ENCODE data around the gene ARHGAP31. TPM values are rescaled to one million over a fixed set of nuclear protein-coding genes. Genes with fewer than 3 reads are reported as not detected.
A peak's percentile ranks its signal among the peaks of the same experiment; 100 is the strongest.
"Not testable (repeated sequence)": the region's sequence is repeated elsewhere in the genome, so short reads cannot be mapped to it uniquely, and the experiment has no call there.

ARHGAP31 gene
- total RNA-seq, 2 experiments from 2014 or later: 1.4 to 8.3 TPM

GRCh38 chr3:119298565-119298941, 4.4 kb downstream of the ARHGAP31 start:
- Mint-ChIP-seq H3K27me3 (peaks cover 5% of the 10 kb centered on the region), H3K9me3 (ENCODE audit: low read depth) (no peaks in the 10 kb centered on the region), H3K27ac (no peak overlapping the region), H3K4me1 (peaks cover 51% of the 10 kb centered on the region), H3K4me3 (no peak overlapping the region), H3K36me3 (no peaks in the 10 kb centered on the region)
- CTCF ChIA-PET: interaction anchor here (1.4 kb wide), 1 partner anchor 57 kb away, joined by 4 read pairs; the partner anchor contains the start of gene B4GALT4
- no peak for ATAC-seq
- DNase-seq: no peak

- Mint-ChIP-seq H3K36me3 (no peaks in the 10 kb centered on the region), H3K4me3 (no peak overlapping the region), H3K9me3 (ENCODE audit: low read depth) (no peaks in the 10 kb centered on the region), H3K27me3 (peaks cover 1% of the 10 kb centered on the region), H3K4me1 (peaks cover 39% of the 10 kb centered on the region), H3K27ac (no peak overlapping the region)
- CTCF ChIA-PET: interaction anchor here (0.9 to 1.7 kb wide), 4 partner anchors 21 to 417 kb away, joined by 3 to 6 read pairs (median 3); partner anchors contain the start of gene B4GALT4
- DNase-seq (no peak), ATAC-seq (no peak)
Observed at GRCh38 chr3:119300991-119301391, 6.8 kb downstream of the ARHGAP31 start.

GRCh38 chr3:119301662-119302061, 7.5 kb downstream of the ARHGAP31 start:
- no peak overlapping the region for H3K4me3 Mint-ChIP-seq
- H3K27ac Mint-ChIP-seq: no peak overlapping the region
- peaks cover 36% of the 10 kb centered on the region for H3K4me1 Mint-ChIP-seq
- ATAC-seq: peak; percentile 57
- H3K36me3 Mint-ChIP-seq: no peaks in the 10 kb centered on the region
- CTCF ChIA-PET: interaction anchor here (0.9 to 1.0 kb wide), 3 partner anchors 61 to 418 kb away, joined by 3 read pairs; partner anchors contain the start of gene B4GALT4
- H3K27me3 Mint-ChIP-seq: no peaks in the 10 kb centered on the region
- H3K9me3 Mint-ChIP-seq (ENCODE audit: low read depth): no peaks in the 10 kb centered on the region
- no peak for DNase-seq

- CTCF ChIA-PET: no interaction called here
- H3K36me3 Mint-ChIP-seq: no peaks in the 10 kb centered on the region
- H3K9me3 Mint-ChIP-seq (ENCODE audit: low read depth): no peaks in the 10 kb centered on the region
- no peak overlapping the region for H3K27ac Mint-ChIP-seq
- no peak overlapping the region for H3K4me3 Mint-ChIP-seq
- H3K27me3 Mint-ChIP-seq: no peaks in the 10 kb centered on the region
- H3K4me1 Mint-ChIP-seq: peaks cover 28% of the 10 kb centered on the region
- DNase-seq: peak; percentile 7
- no peak for ATAC-seq
Observed at GRCh38 chr3:119302697-119303551, 8.7 kb downstream of the ARHGAP31 start.

- no peaks in the 10 kb centered on the region for H3K27me3 Mint-ChIP-seq
- H3K9me3 Mint-ChIP-seq (ENCODE audit: low read depth): no peaks in the 10 kb centered on the region
- H3K4me1 Mint-ChIP-seq: peaks cover 19% of the 10 kb centered on the region
- DNase-seq (no peak), ATAC-seq (no peak)
- H3K36me3 Mint-ChIP-seq: no peaks in the 10 kb centered on the region
- no peak overlapping the region for H3K4me3 Mint-ChIP-seq
- CTCF ChIA-PET: interaction anchor here (1.1 to 1.8 kb wide), 2 partner anchors 9 to 12 kb away, joined by 4 to 6 read pairs; no protein-coding TSS in a partner anchor
- H3K27ac Mint-ChIP-seq: no peak overlapping the region
Observed at GRCh38 chr3:119304201-119304713, 10.1 kb downstream of the ARHGAP31 start.

GRCh38 chr3:119305286-119305685, 11.1 kb downstream of the ARHGAP31 start:
- Mint-ChIP-seq H3K4me1 (peaks cover 19% of the 10 kb centered on the region), H3K36me3 (no peaks in the 10 kb centered on the region), H3K4me3 (no peak overlapping the region), H3K9me3 (ENCODE audit: low read depth) (no peaks in the 10 kb centered on the region), H3K27me3 (no peaks in the 10 kb centered on the region), H3K27ac (no peak overlapping the region)
- CTCF ChIA-PET: interaction anchor here (1.1 to 1.8 kb wide), 3 partner anchors 10 to 64 kb away, joined by 4 to 6 read pairs (median 4); partner anchors contain the start of gene B4GALT4
- no peak for DNase-seq
- no peak for ATAC-seq

GRCh38 chr3:119306378-119306777, 12.2 kb downstream of the ARHGAP31 start:
- CTCF ChIA-PET; H3K4me3 Mint-ChIP-seq; DNase-seq; H3K27me3 Mint-ChIP-seq; H3K36me3 Mint-ChIP-seq; ATAC-seq; H3K9me3 Mint-ChIP-seq (ENCODE audit: low read depth); H3K27ac Mint-ChIP-seq: not testable (repeated sequence)
- peaks cover 16% of the 10 kb centered on the region for H3K4me1 Mint-ChIP-seq

- no peak for DNase-seq
- H3K36me3 Mint-ChIP-seq: no peaks in the 10 kb centered on the region
- no peaks in the 10 kb centered on the region for H3K9me3 Mint-ChIP-seq (ENCODE audit: low read depth)
- no peak for ATAC-seq
- H3K27me3 Mint-ChIP-seq: no peaks in the 10 kb centered on the region
- peaks cover 9% of the 10 kb centered on the region for H3K4me1 Mint-ChIP-seq
- H3K27ac Mint-ChIP-seq: no peak overlapping the region
- H3K4me3 Mint-ChIP-seq: no peak overlapping the region
- CTCF ChIA-PET: no interaction called here
Observed at GRCh38 chr3:119308355-119308754, 14.2 kb downstream of the ARHGAP31 start.

GRCh38 chr3:119309591-119309990, 15.4 kb downstream of the ARHGAP31 start:
- Mint-ChIP-seq H3K9me3 (ENCODE audit: low read depth) (no peaks in the 10 kb centered on the region), H3K27me3 (no peaks in the 10 kb centered on the region), H3K4me1 (peaks cover 9% of the 10 kb centered on the region), H3K36me3 (no peaks in the 10 kb centered on the region), H3K27ac (no peak overlapping the region), H3K4me3 (no peak overlapping the region)
- CTCF ChIA-PET: no interaction called here
- ATAC-seq: no peak
- DNase-seq: no peak

- CTCF ChIA-PET: no interaction called here
- no peaks in the 10 kb centered on the region for H3K27me3 Mint-ChIP-seq
Observed at GRCh38 chr3:119310071-119310470, 15.9 kb downstream of the ARHGAP31 start.

GRCh38 chr3:119311081-119311925, 17.1 kb downstream of the ARHGAP31 start:
- Mint-ChIP-seq H3K4me3 (no peak overlapping the region), H3K36me3 (no peaks in the 10 kb centered on the region), H3K4me1 (peaks cover 9% of the 10 kb centered on the region), H3K9me3 (ENCODE audit: low read depth) (no peaks in the 10 kb centered on the region), H3K27ac (no peak overlapping the region), H3K27me3 (no peaks in the 10 kb centered on the region)
- DNase-seq (no peak), ATAC-seq (no peak)
- CTCF ChIA-PET: interaction anchor here (0.7 kb wide), 1 partner anchor 16 kb away, joined by 3 read pairs; no protein-coding TSS in a partner anchor

More at GRCh38 chr3:119310071-119310470, 15.9 kb downstream of the ARHGAP31 start:
- Mint-ChIP-seq H3K36me3 (no peaks in the 10 kb centered on the region), H3K4me1 (peaks cover 9% of the 10 kb centered on the region), H3K27ac (no peak overlapping the region), H3K9me3 (ENCODE audit: low read depth) (no peaks in the 10 kb centered on the region), H3K4me3 (no peak overlapping the region)
- no peak for ATAC-seq
- DNase-seq: no peak

GRCh38 chr3:119313461-119313860, 19.3 kb downstream of the ARHGAP31 start:
- no peak overlapping the region for H3K27ac Mint-ChIP-seq
- H3K4me1 Mint-ChIP-seq: peaks cover 9% of the 10 kb centered on the region
- H3K36me3 Mint-ChIP-seq: peaks cover 1% of the 10 kb centered on the region
- CTCF ChIA-PET: interaction anchor here (1.2 kb wide), 1 partner anchor 9 kb away, joined by 3 read pairs; no protein-coding TSS in a partner anchor
- no peaks in the 10 kb centered on the region for H3K27me3 Mint-ChIP-seq
- no peak overlapping the region for H3K4me3 Mint-ChIP-seq
- ATAC-seq: no peak
- DNase-seq: no peak
- no peaks in the 10 kb centered on the region for H3K9me3 Mint-ChIP-seq (ENCODE audit: low read depth)

GRCh38 chr3:119314821-119315220, 20.6 kb downstream of the ARHGAP31 start:
- ATAC-seq: no peak
- DNase-seq: no peak
- H3K9me3 Mint-ChIP-seq (ENCODE audit: low read depth): no peaks in the 10 kb centered on the region
- H3K27me3 Mint-ChIP-seq: peaks cover 5% of the 10 kb centered on the region
- H3K36me3 Mint-ChIP-seq: peaks cover 1% of the 10 kb centered on the region
- peaks cover 9% of the 10 kb centered on the region for H3K4me1 Mint-ChIP-seq
- H3K27ac Mint-ChIP-seq: no peak overlapping the region
- CTCF ChIA-PET: no interaction called here
- no peak overlapping the region for H3K4me3 Mint-ChIP-seq
